Rectal smooth muscle tissue (tissue), 1 donor: ENCODE data around the gene ADAMTS6.
"Not testable (repeated sequence)": the region's sequence is repeated elsewhere in the genome, so short reads cannot be mapped to it uniquely, and the experiment has no call there.

Experiments used
- H3K27ac ChIP-seq: one replicate; pipeline ENCODE4 v1.7.0; 2013; ENCODE audit warnings: low read depth, low read length, inconsistent platforms
- H3K27me3 ChIP-seq: one replicate; pipeline ENCODE4 v1.7.0; 2013; ENCODE audit warnings: low read length; ENCODE audit not compliant: control insufficient read depth, insufficient read depth
- H3K36me3 ChIP-seq: one replicate; pipeline ENCODE4 v1.7.0; 2013; ENCODE audit warnings: low read length; ENCODE audit not compliant: control insufficient read depth, insufficient read depth
- H3K4me1 ChIP-seq: one replicate; pipeline ENCODE4 v1.7.0; 2013; ENCODE audit warnings: low read length; ENCODE audit not compliant: control insufficient read depth, insufficient read depth
- H3K4me3 ChIP-seq: one replicate; pipeline ENCODE4 v1.7.0; 2013; ENCODE audit warnings: low read length
- H3K9ac ChIP-seq: one replicate; pipeline ENCODE4 v1.7.0; 2013; ENCODE audit warnings: low read length

Gene ADAMTS6, protein sequence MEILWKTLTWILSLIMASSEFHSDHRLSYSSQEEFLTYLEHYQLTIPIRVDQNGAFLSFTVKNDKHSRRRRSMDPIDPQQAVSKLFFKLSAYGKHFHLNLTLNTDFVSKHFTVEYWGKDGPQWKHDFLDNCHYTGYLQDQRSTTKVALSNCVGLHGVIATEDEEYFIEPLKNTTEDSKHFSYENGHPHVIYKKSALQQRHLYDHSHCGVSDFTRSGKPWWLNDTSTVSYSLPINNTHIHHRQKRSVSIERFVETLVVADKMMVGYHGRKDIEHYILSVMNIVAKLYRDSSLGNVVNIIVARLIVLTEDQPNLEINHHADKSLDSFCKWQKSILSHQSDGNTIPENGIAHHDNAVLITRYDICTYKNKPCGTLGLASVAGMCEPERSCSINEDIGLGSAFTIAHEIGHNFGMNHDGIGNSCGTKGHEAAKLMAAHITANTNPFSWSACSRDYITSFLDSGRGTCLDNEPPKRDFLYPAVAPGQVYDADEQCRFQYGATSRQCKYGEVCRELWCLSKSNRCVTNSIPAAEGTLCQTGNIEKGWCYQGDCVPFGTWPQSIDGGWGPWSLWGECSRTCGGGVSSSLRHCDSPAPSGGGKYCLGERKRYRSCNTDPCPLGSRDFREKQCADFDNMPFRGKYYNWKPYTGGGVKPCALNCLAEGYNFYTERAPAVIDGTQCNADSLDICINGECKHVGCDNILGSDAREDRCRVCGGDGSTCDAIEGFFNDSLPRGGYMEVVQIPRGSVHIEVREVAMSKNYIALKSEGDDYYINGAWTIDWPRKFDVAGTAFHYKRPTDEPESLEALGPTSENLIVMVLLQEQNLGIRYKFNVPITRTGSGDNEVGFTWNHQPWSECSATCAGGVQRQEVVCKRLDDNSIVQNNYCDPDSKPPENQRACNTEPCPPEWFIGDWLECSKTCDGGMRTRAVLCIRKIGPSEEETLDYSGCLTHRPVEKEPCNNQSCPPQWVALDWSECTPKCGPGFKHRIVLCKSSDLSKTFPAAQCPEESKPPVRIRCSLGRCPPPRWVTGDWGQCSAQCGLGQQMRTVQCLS (N-terminal part only)

DNA sequence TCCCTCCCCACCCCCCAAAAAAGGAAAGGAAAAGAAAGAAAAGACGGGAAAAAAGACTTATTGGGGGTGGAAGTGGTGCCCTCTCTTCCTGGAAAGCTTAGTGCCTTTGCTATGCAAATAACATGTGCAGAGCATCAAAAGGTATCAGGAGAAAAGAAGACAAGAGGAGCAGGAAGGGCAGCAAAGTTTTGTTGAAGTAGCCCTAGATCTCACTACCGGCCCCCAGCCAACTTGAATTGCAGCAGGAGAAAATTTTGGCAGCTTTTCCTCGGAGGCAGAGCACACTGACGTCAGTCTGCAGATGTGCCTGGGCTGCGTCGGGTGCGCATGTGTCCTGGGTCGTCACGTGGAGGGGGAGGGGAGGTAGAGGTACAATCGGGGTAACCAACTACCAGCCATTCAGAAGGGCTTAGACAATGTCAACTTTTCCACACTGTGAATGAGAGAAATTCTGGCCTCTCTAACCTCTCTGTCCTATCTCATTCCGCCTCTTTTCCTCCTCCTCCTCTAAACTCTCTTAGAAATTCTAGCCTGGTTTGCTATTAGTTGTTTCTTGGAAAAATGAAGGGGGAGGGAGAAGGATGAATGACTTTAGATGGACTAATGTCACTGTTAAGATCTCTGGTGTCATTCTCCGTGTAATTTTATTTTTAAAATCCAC lies at the start of gene ADAMTS6:
Gene ADAMTS6, minus strand, starts transcription at position 286 of the 661 bp plus-strand sequence. CDS start 8,247 bp downstream, outside the sequence.
- Histone ChIP-seq H3K36me3 (no peaks in the 10 kb centered on the region), H3K4me3 (peak within 1 kb of the TSS; percentile 80), H3K27ac (peak within 1 kb of the TSS; percentile 81), H3K27me3 (no peaks in the 10 kb centered on the region), H3K9ac (peak within 1 kb of the TSS; percentile 32), H3K4me1 (peaks cover 15% of the 10 kb centered on the region)

DNA sequence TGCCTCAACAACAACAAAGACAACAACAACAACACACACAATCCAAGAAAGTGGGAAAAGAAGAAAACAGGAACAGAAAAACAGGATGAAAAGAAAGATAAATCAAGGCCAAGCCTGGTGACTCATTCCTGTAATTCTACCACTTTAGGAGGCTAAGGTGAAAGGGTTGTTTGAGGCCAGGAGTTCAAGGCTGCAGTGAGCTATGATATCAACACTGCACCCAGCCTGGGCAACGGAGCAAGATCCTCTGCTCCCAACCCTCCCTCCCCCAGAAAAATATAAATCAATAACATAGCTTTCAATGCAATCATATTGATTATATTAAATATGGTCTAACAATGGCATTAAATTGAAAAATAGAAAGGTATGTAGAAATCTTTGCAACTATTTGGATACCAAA lies 49.2 kb upstream of the ADAMTS6 start:
- H3K36me3 ChIP-seq, result no peaks in the 10 kb centered on the region
- no peak overlapping the region for H3K9ac ChIP-seq
- no peak overlapping the region for H3K27ac ChIP-seq
- no peaks in the 10 kb centered on the region for H3K4me1 ChIP-seq
- no peak overlapping the region for H3K4me3 ChIP-seq
- no peaks in the 10 kb centered on the region for H3K27me3 ChIP-seq

DNA sequence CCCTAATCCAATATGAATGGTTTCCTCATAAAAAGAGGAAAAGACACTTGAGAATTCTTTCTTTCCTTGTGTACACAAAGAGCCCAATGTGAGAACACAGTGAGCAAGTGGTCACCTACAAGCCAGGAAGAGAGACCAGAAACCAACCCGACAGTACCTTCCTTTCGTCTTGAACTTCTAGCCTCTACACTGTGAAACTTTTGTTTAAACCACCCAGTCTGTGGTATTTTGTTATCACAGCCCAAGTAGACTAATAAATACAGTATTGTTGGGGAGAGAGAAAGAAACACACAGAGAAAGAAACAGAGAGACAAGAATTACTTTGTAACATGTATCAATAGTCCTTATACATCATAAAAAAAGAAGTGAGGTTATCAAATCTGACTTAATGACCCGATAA lies 44.0 kb upstream of the ADAMTS6 start:
- Histone ChIP-seq H3K4me1 (no peaks in the 10 kb centered on the region), H3K27me3 (no peaks in the 10 kb centered on the region), H3K36me3 (no peaks in the 10 kb centered on the region), H3K9ac (no peak overlapping the region), H3K4me3 (no peak overlapping the region), H3K27ac (no peak overlapping the region)

DNA sequence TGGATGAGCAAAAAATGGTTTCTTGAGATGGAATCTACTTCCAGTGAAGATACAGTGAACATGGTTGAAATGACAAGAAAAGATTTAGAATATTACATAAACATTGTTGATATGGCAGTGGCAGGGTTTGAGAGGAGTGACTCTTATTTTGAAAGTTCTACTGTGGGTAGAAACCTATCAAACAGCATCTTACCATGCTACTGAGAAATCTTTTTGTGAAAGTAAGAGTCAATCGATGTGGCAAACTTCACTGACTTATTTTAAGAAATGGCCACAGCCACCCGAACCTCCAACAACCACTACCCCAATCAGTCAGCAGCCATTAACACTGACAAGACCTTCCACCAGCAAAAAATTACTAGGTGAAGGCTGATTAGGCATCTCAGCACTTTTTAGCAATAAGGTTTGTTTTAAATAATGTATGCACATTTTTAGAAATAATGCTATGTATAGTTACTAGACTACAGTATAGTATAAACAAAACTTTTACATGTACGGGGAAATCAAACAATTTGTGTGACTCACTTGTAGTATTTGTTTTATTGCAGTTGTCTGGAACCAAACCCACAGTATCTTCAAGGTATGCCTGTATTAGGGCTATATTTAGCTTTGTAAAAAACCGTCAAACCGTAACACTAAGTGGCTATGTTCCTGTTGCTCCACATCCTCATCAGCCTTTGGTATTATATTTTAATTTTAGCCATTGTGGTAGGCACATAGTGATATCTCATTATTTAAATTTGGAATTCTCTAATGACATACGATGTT lies 30.6 kb upstream of the ADAMTS6 start:
- Histone ChIP-seq H3K4me3 (no peak overlapping the region), H3K36me3 (no peaks in the 10 kb centered on the region), H3K9ac (no peak overlapping the region), H3K4me1 (no peaks in the 10 kb centered on the region), H3K27me3 (no peaks in the 10 kb centered on the region), H3K27ac (no peak overlapping the region)

DNA sequence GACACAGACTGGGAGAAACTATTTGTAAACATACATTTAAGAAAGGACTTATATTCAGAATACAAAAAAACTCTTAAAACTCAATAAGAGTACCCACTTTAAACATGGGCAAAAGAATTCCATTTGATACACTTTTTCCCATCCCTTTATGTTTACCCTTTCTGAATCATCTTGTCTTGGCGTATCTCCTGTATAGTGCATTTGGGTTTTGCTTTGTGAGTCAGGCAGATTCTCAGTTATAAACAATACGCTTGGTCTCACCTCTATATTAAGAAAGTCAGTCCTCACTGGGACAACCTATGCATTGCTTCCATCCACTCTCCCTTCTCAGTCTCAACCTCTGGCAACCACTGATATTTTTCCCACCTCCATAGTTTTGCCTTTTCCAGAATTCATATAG lies 27.3 kb upstream of the ADAMTS6 start:
- Histone ChIP-seq H3K27me3 (no peaks in the 10 kb centered on the region), H3K4me1 (no peaks in the 10 kb centered on the region), H3K4me3 (no peak overlapping the region), H3K9ac (no peak overlapping the region), H3K27ac (no peak overlapping the region), H3K36me3 (no peaks in the 10 kb centered on the region)

DNA sequence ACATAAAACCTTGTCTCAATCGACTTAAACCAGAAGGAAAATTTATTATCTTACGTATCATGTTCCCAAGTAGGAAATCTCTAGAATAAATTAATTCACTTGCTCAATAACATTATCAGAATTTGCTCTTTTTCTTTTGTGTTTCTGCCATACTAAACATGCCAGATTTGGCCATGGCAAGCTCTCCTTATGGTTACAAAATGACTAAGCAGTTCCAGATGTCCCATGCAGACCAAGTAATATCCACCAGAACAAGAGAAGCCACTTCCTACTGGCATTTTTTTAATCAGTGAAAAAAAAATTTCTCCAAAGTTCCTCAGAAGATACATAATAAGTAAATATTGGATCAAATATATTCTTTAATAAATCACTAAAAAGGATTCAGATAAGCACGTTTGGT lies 25.2 kb upstream of the ADAMTS6 start:
- no peaks in the 10 kb centered on the region for H3K27me3 ChIP-seq
- no peak overlapping the region for H3K4me3 ChIP-seq
- no peak overlapping the region for H3K27ac ChIP-seq
- H3K4me1 ChIP-seq, result no peaks in the 10 kb centered on the region
- H3K9ac ChIP-seq, result no peak overlapping the region
- H3K36me3 ChIP-seq, result no peaks in the 10 kb centered on the region

DNA sequence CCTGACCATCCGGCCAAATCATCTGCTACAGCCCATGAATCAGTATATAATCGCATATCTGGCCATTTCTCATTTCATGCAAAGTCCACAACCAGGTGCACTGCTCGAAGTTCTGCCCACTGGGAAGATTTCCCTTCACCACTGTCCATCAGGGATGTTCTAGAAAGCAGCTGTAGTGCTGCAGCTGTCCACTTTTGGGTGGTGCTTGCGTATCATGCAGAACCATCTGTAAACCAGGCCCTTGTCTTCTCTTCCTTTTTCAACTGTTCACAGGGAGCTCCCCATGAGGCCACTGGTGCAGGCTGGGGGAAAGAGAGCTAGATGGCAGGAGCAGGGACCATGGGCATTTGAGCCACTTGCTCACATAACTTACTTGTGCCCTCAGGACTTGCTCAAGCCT lies 7.4 kb upstream of the ADAMTS6 start:
- Histone ChIP-seq H3K27ac (no peak overlapping the region), H3K4me3 (no peak overlapping the region), H3K9ac (no peak overlapping the region), H3K36me3 (no peaks in the 10 kb centered on the region), H3K27me3 (no peaks in the 10 kb centered on the region), H3K4me1 (no peaks in the 10 kb centered on the region)

DNA sequence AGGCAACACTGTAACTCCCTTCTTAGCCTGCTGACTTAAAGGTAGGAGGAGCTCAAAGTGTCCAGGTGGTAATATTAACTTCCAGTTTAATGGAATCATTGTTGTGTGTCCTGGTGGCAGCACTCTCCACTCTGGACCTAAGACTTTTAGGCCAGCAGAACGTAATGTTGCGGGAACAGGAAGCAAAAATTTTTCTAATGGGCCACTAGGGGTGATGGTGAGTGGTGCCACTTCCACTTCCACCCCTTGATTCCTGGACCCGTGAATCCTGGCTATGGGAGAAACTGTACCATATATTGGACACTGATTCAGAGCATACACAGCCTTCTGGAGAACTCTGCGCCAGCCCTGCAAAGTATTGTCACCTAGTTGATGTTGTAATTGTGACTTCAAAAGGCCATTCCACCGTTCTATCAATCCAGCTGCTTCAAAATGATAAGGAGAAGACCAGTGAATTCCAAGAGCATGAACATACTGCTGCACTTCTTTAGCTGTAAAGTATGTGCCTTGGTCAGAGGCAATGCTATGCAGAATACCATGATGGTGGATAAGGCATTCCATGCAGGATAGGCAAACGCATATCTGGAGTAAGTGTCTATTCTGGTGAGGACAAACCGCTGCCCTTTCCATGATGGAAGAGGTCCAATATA lies 6.4 kb upstream of the ADAMTS6 start:
- not testable (repeated sequence) for H3K27ac ChIP-seq, H3K9ac ChIP-seq, H3K4me3 ChIP-seq, H3K27me3 ChIP-seq, H3K4me1 ChIP-seq, H3K36me3 ChIP-seq

DNA sequence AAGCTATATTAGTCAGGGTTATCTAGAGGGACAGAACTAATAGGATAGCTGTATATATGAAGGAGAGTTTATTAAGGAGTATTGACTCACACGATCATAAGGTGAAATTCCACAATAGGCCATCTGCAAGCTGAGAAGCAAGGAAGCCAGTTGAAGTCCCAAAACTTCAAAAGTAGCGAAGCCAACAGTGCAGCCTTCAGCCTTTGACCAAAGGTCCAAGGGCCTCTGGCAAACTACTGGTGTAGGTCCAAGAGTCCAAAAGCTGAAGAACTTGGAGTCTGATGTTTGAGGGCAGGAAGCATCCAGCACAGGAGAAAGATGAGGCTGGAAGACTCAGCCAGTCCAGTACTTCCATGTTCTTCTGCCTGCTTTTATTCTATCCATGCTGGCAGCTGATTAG lies 5.1 kb upstream of the ADAMTS6 start:
- H3K4me3 ChIP-seq, H3K4me1 ChIP-seq, H3K27ac ChIP-seq, H3K9ac ChIP-seq, H3K36me3 ChIP-seq, H3K27me3 ChIP-seq: not testable (repeated sequence)

DNA sequence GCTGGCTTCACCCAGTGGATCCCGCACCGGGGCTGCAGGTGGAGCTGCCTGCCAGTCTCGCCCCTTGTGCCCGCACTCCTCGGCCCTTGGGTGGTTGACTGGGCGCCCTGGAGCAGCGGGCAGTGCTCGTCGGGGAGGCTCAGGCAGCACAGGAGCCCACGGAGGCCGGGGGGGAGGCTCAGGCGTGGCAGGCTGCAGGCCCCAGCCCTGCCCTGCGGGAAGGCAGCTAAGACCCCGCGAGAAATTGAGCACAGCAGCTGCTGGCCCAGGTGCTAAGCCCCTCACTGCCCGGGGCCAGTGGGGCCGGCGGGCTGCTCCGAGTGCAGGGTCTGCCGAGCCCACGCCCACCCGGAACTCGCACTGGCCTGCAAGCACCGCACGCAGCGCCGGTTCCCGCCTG lies 3.7 kb upstream of the ADAMTS6 start:
- H3K9ac ChIP-seq, result no peak overlapping the region
- H3K27me3 ChIP-seq, result no peaks in the 10 kb centered on the region
- no peak overlapping the region for H3K27ac ChIP-seq
- no peaks in the 10 kb centered on the region for H3K36me3 ChIP-seq
- peaks cover 5% of the 10 kb centered on the region for H3K4me1 ChIP-seq
- no peak overlapping the region for H3K4me3 ChIP-seq

DNA sequence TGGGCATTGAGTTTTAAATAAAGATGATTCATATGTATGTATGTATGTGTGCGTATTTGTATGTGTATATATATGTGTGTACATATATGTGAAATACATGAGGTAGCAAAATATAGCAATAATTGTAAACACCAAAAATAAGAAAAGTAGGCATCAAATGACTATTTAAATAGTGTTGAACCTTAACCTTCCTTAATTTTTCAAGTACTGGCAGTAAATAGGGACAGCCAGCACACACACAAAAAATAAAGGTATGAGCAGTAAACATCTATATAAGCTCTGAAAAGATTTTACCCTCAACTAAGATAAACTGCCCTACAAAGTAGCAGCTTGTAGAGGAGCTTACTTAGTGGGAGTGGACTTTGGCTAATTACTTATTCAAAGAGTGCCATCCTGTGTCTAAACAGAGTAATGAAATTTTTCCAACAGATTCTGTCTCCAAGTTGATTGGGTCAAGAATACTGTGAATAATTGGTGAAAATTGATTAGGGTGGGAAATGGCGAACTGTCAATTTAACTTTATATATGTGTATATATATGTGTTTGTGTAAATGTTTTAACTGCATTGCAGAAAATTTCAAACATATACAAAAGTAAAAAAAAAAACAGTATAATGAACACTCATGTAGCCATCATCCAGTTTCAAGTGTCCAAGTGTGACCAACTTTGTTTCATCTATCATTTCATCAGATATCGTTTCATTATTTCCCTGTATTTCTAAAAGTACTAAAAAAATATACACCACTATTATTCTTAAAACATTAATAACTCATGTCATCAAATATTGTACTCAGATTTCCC lies 2.0 kb upstream of the ADAMTS6 start:
- no peak overlapping the region for H3K9ac ChIP-seq
- peak overlapping the region; percentile 80 for H3K4me3 ChIP-seq
- H3K27ac ChIP-seq, result peak overlapping the region; percentile 78
- peaks cover 14% of the 10 kb centered on the region for H3K4me1 ChIP-seq
- H3K27me3 ChIP-seq, result no peaks in the 10 kb centered on the region
- no peaks in the 10 kb centered on the region for H3K36me3 ChIP-seq
